Left lobe of liver (tissue), 2 donors: ENCODE measurements around the gene UQCC3. TPM values are rescaled to one million over a fixed set of nuclear protein-coding genes. Genes with fewer than 3 reads are reported as not detected.

Experiments used
- ATAC-seq: fragments of 200-7000 bp; cut with Tn5 transposase; one replicate; pipeline ENCODE4 v1.9.1; 2020; ENCODE audit warnings: mild to moderate bottlenecking, moderate library complexity
- DNase-seq: peaks from one replicate; pipeline ENCODE4 v3.0.0-alpha.2; 2020; ENCODE audit warnings: low spot score
- total RNA-seq: library from RNA; stranded (reverse); gene quantifications from one replicate; pipeline ENCODE4 v1.2.1, GENCODE V29; 2021
- donor health status: DM: no; HTN: no; CAD: no; lungs with moderate emphysema.
- donor health status: DM: no; HTN: yes; CAD: no.

The UQCC3 gene
- total RNA-seq, 1 donor from 2014 or later, result 4.9 TPM

- no peak for DNase-seq
- ATAC-seq, result no peak
These were observed 50.5 kb downstream of the UQCC3 start for GRCh38 chr11:62721994-62722393.

Other genes starting within 250 kb of the UQCC3 start
- 115 TPM for gene AHNAK, start 124.9 kb upstream of the UQCC3 start, total RNA-seq
- 441 TPM for gene EEF1G, start 97.8 kb upstream of the UQCC3 start, total RNA-seq
- gene TUT1, start 80.2 kb upstream of the UQCC3 start, total RNA-seq, result 32.6 TPM
- gene MTA2, start 69.8 kb upstream of the UQCC3 start, total RNA-seq, result 24.4 TPM
- 29.9 TPM for gene EML3, start 58.9 kb upstream of the UQCC3 start, total RNA-seq
- gene ROM1, start 58.4 kb upstream of the UQCC3 start, total RNA-seq, result 1.1 TPM
- 16.8 TPM for gene B3GAT3, start 49.7 kb upstream of the UQCC3 start, total RNA-seq
- 220 TPM for gene GANAB, start 25.1 kb upstream of the UQCC3 start, total RNA-seq
- gene INTS5, start 18.4 kb upstream of the UQCC3 start, total RNA-seq, result 12.8 TPM
- 30.4 TPM for gene C11orf98, start 6.5 kb upstream of the UQCC3 start, total RNA-seq
- 3.4 TPM for gene CSKMT, start 6.4 kb upstream of the UQCC3 start, total RNA-seq
- gene LBHD1, start 594 bp downstream of the UQCC3 start, total RNA-seq, result 3.3 TPM
- 30.5 TPM for gene UBXN1, start 7.4 kb downstream of the UQCC3 start, total RNA-seq
- not detected for gene LRRN4CL, start 17.9 kb downstream of the UQCC3 start, total RNA-seq
- 35.1 TPM for gene BSCL2, start 35.8 kb downstream of the UQCC3 start, total RNA-seq
- 0.20 TPM for gene GNG3, start 36.0 kb downstream of the UQCC3 start, total RNA-seq
- gene HNRNPUL2, start 55.8 kb downstream of the UQCC3 start, total RNA-seq, result 13.7 TPM
- 11.2 TPM for gene TTC9C, start 56.8 kb downstream of the UQCC3 start, total RNA-seq
- 5.5 TPM for gene ZBTB3, start 82.5 kb downstream of the UQCC3 start, total RNA-seq
- 22.7 TPM for gene POLR2G, start 89.9 kb downstream of the UQCC3 start, total RNA-seq
- gene TAF6L, start 99.7 kb downstream of the UQCC3 start, total RNA-seq, result 22.9 TPM
- 27.5 TPM for gene TMEM179B, start 115.7 kb downstream of the UQCC3 start, total RNA-seq
- gene TMEM223, start 120.3 kb downstream of the UQCC3 start, total RNA-seq, result 7.6 TPM
- gene NXF1, start 133.8 kb downstream of the UQCC3 start, total RNA-seq, result 42.8 TPM
- 23.8 TPM for gene STX5, start 160.4 kb downstream of the UQCC3 start, total RNA-seq
- gene TEX54, start 161.2 kb downstream of the UQCC3 start, total RNA-seq, result not detected
- gene WDR74, start 167.9 kb downstream of the UQCC3 start, total RNA-seq, result 20.5 TPM
- gene SLC3A2, start 209.2 kb downstream of the UQCC3 start, total RNA-seq, result 64.8 TPM
- gene CHRM1, start 249.7 kb downstream of the UQCC3 start, total RNA-seq, result not detected